ENCODE results near the gene DCAF17. TPM values are rescaled to one million over a fixed set of nuclear protein-coding genes. Genes with fewer than 3 reads are reported as not detected.
A peak's percentile ranks its signal among the peaks of the same experiment; 100 is the strongest.

Gene DCAF17
- total and polyA plus RNA-seq, 5 experiments from 2014 or later = 14.3 to 36.6 (median 18.5) TPM

- H3K4me3 Mint-ChIP-seq = peak overlapping the region; percentile 87 to 94 (median 90)
- peaks cover 0 to 3% (median 0%) of the 10 kb centered on the region in 9 donors for H3K9me3 Mint-ChIP-seq
- H3K4me1 Mint-ChIP-seq = peaks cover 16 to 41% (median 28%) of the 10 kb centered on the region in 4 donors
- peak in 1 of 10 donors; percentile 14 for DNase-seq
- no peaks in the 10 kb centered on the region for H3K27me3 Mint-ChIP-seq
- ATAC-seq = no peak
- POLR2A ChIA-PET = interaction anchor here (5.3 kb wide), 1 partner anchor 503 kb away, joined by 41 read pairs; the partner anchor contains the start of gene GORASP2
- H3K36me3 Mint-ChIP-seq = peaks cover 3 to 19% (median 12%) of the 10 kb centered on the region in 3 donors
- peak overlapping the region in 8 of 10 donors; percentile 22 to 98 (median 78) for H3K27ac Mint-ChIP-seq
Observed at GRCh38 chr2:171432206-171432968, 1.6 kb upstream of the DCAF17 start.

- peaks cover 0 to 3% (median 0%) of the 10 kb centered on the region in 9 donors for H3K9me3 Mint-ChIP-seq
- H3K4me3 Mint-ChIP-seq = peak overlapping the region; percentile 87 to 94 (median 90)
- H3K27me3 Mint-ChIP-seq = no peaks in the 10 kb centered on the region
- H3K36me3 Mint-ChIP-seq = peaks cover 9 to 26% (median 16%) of the 10 kb centered on the region in 3 donors
- POLR2A ChIA-PET = interaction anchor here (0.6 to 5.3 kb wide), 7 partner anchors 9 to 503 kb away, joined by 3 to 41 read pairs (median 3); partner anchors contain the start of genes GORASP2 and TLK1
- H3K4me1 Mint-ChIP-seq = peaks cover 16 to 42% (median 35%) of the 10 kb centered on the region in 4 donors
- peak overlapping the region; percentile 69 to 98 (median 96) for H3K27ac Mint-ChIP-seq
- DNase-seq (peak in 6 of 10 donors; percentile 11 to 37 (median 22)), ATAC-seq (peak in 1 of 2 donors; percentile 11)
Observed at GRCh38 chr2:171432969-171433762, 860 bp upstream of the DCAF17 start.

- Mint-ChIP-seq H3K27me3 (no peaks in the 10 kb centered on the region), H3K36me3 (peaks cover 9 to 32% (median 21%) of the 10 kb centered on the region in 3 donors), H3K27ac (peak within 1 kb of the TSS; percentile 87 to 98 (median 96)), H3K4me1 (peaks cover 18 to 43% (median 40%) of the 10 kb centered on the region in 4 donors), H3K4me3 (peak within 1 kb of the TSS; percentile 87 to 94 (median 90)), H3K9me3 (peaks cover 0 to 3% (median 0%) of the 10 kb centered on the region in 9 donors)
- POLR2A ChIA-PET = interaction anchor here (0.6 to 5.3 kb wide), 8 partner anchors 10 to 504 kb away, joined by 3 to 41 read pairs (median 3); partner anchors contain the start of genes GORASP2 and TLK1
- DNase-seq (no peak), ATAC-seq (no peak)
Observed at GRCh38 chr2:171433763-171434012, 338 bp upstream of the DCAF17 start, which contains the start of gene METTL8. Gene METTL8 (minus strand): TSS chr2:171433990. CDS start chr2:171392185, 41,805 bp downstream.

GRCh38 chr2:171436307-171436706 lies 2.3 kb downstream of the DCAF17 start:
- Mint-ChIP-seq H3K27ac (no peak overlapping the region), H3K9me3 (no peaks in the 10 kb centered on the region), H3K27me3 (no peaks in the 10 kb centered on the region), H3K4me3 (peak overlapping the region in 2 of 10 donors; percentile 19 to 26), H3K36me3 (peaks cover 13 to 56% (median 34%) of the 10 kb centered on the region in 3 donors), H3K4me1 (peaks cover 22 to 55% (median 46%) of the 10 kb centered on the region in 4 donors)
- DNase-seq (no peak), ATAC-seq (no peak)
- POLR2A ChIA-PET = interaction anchor here (5.3 kb wide), 1 partner anchor 507 kb away, joined by 41 read pairs; the partner anchor contains the start of gene GORASP2

- no peak for DNase-seq
- peaks cover 6 to 27% (median 17%) of the 10 kb centered on the region in 4 donors for H3K4me1 Mint-ChIP-seq
- no peak for ATAC-seq
- no peak overlapping the region for H3K27ac Mint-ChIP-seq
- peaks cover 13 to 90% (median 32%) of the 10 kb centered on the region in 3 donors for H3K36me3 Mint-ChIP-seq
- no peaks in the 10 kb centered on the region for H3K27me3 Mint-ChIP-seq
- H3K4me3 Mint-ChIP-seq = no peak overlapping the region
- POLR2A ChIA-PET = no interaction called here
- no peaks in the 10 kb centered on the region for H3K9me3 Mint-ChIP-seq
Observed at GRCh38 chr2:171441470-171441869, 7.4 kb downstream of the DCAF17 start.

GRCh38 chr2:171447675-171448074 lies 13.6 kb downstream of the DCAF17 start:
- Mint-ChIP-seq H3K4me1 (peaks cover 0 to 1% (median 0%) of the 10 kb centered on the region in 4 donors), H3K27ac (no peak overlapping the region), H3K4me3 (no peak overlapping the region), H3K9me3 (no peaks in the 10 kb centered on the region), H3K36me3 (peaks cover 3 to 82% (median 19%) of the 10 kb centered on the region in 3 donors), H3K27me3 (no peaks in the 10 kb centered on the region)
- ATAC-seq (no peak), DNase-seq (no peak)
- POLR2A ChIA-PET = no interaction called here

GRCh38 chr2:171451074-171451473 lies 17.0 kb downstream of the DCAF17 start:
- Mint-ChIP-seq H3K27ac (peak overlapping the region in 1 of 10 donors; percentile 2), H3K4me3 (no peak overlapping the region), H3K27me3 (no peaks in the 10 kb centered on the region), H3K36me3 (peaks cover 8 to 85% (median 36%) of the 10 kb centered on the region in 3 donors), H3K4me1 (peaks cover 0 to 7% (median 5%) of the 10 kb centered on the region in 4 donors), H3K9me3 (peaks cover 0 to 2% (median 0%) of the 10 kb centered on the region in 9 donors)
- DNase-seq (no peak), ATAC-seq (no peak)
- POLR2A ChIA-PET = no interaction called here

GRCh38 chr2:171452773-171453172 lies 18.7 kb downstream of the DCAF17 start:
- Mint-ChIP-seq H3K27me3 (no peaks in the 10 kb centered on the region), H3K4me1 (peaks cover 0 to 15% (median 7%) of the 10 kb centered on the region in 4 donors), H3K4me3 (no peak overlapping the region), H3K9me3 (peaks cover 0 to 3% (median 0%) of the 10 kb centered on the region in 9 donors), H3K36me3 (peaks cover 15 to 86% (median 50%) of the 10 kb centered on the region in 3 donors), H3K27ac (no peak overlapping the region)
- DNase-seq = no peak
- ATAC-seq = no peak
- POLR2A ChIA-PET = no interaction called here

- ATAC-seq (no peak), DNase-seq (no peak)
- POLR2A ChIA-PET = no interaction called here
- no peak overlapping the region for H3K27ac Mint-ChIP-seq
- H3K27me3 Mint-ChIP-seq = no peaks in the 10 kb centered on the region
- H3K36me3 Mint-ChIP-seq = peaks cover 20 to 85% (median 51%) of the 10 kb centered on the region in 3 donors
- H3K4me1 Mint-ChIP-seq = peaks cover 0 to 15% (median 7%) of the 10 kb centered on the region in 4 donors
- H3K4me3 Mint-ChIP-seq = no peak overlapping the region
- peaks cover 0 to 7% (median 0%) of the 10 kb centered on the region in 9 donors for H3K9me3 Mint-ChIP-seq
Observed at GRCh38 chr2:171459498-171459897, 25.5 kb downstream of the DCAF17 start.

- Mint-ChIP-seq H3K4me3 (no peak overlapping the region), H3K27me3 (no peaks in the 10 kb centered on the region), H3K27ac (no peak overlapping the region), H3K4me1 (peaks cover 0 to 15% (median 4%) of the 10 kb centered on the region in 4 donors), H3K36me3 (peaks cover 21 to 85% (median 44%) of the 10 kb centered on the region in 3 donors), H3K9me3 (peaks cover 0 to 7% (median 0%) of the 10 kb centered on the region in 9 donors)
- POLR2A ChIA-PET = no interaction called here
- DNase-seq = no peak
- ATAC-seq = no peak
Observed at GRCh38 chr2:171460537-171460936, 26.5 kb downstream of the DCAF17 start.

- Mint-ChIP-seq H3K27me3 (no peaks in the 10 kb centered on the region), H3K36me3 (peaks cover 23 to 76% (median 43%) of the 10 kb centered on the region in 3 donors), H3K4me1 (no peaks in the 10 kb centered on the region), H3K27ac (no peak overlapping the region), H3K4me3 (no peak overlapping the region), H3K9me3 (no peaks in the 10 kb centered on the region)
- POLR2A ChIA-PET = no interaction called here
- ATAC-seq (no peak), DNase-seq (no peak)
Observed at GRCh38 chr2:171469176-171469575, 35.1 kb downstream of the DCAF17 start.

GRCh38 chr2:171470129-171470528 lies 36.1 kb downstream of the DCAF17 start:
- POLR2A ChIA-PET = no interaction called here
- peaks cover 0 to 5% (median 0%) of the 10 kb centered on the region in 4 donors for H3K4me1 Mint-ChIP-seq

More at GRCh38 chr2:171470129-171470528, 36.1 kb downstream of the DCAF17 start:
- H3K9me3 Mint-ChIP-seq = no peaks in the 10 kb centered on the region
- H3K36me3 Mint-ChIP-seq = peaks cover 25 to 78% (median 48%) of the 10 kb centered on the region in 3 donors
- H3K4me3 Mint-ChIP-seq = no peak overlapping the region
- no peaks in the 10 kb centered on the region for H3K27me3 Mint-ChIP-seq
- ATAC-seq (no peak), DNase-seq (no peak)
- no peak overlapping the region for H3K27ac Mint-ChIP-seq
